Stimulated activated CD4-positive, alpha-beta T cell treated with anti-CD3 and anti-CD28 coated beads, Interleukin-15, amount 100 ng/mL, for 1 hour (primary cell): ENCODE results near the gene HK2.

Source experiments
- DNase-seq, 2 donors: peaks; one replicate each; pipeline ENCODE4 v3.0.0-alpha.2; 2020; ENCODE audit warnings: low read depth in 1 of 2, low spot score in 1 of 2

HK2 gene

GRCh38 chr2:74857215-74857614 is 23.3 kb downstream of the HK2 start:
- no peak for DNase-seq

GRCh38 chr2:74857725-74858124 is 23.8 kb downstream of the HK2 start:
- DNase-seq = no peak

- DNase-seq = no peak
These were observed 24.4 kb downstream of the HK2 start for GRCh38 chr2:74858281-74858680.

GRCh38 chr2:74860079-74860478 is 26.2 kb downstream of the HK2 start:
- DNase-seq = no peak

GRCh38 chr2:74860521-74860920 is 26.6 kb downstream of the HK2 start:
- no peak for DNase-seq

GRCh38 chr2:74861531-74861930 is 27.6 kb downstream of the HK2 start:
- DNase-seq = no peak

GRCh38 chr2:74862020-74862964 is 28.4 kb downstream of the HK2 start:
- no peak for DNase-seq

GRCh38 chr2:74863802-74864248 is 29.9 kb downstream of the HK2 start:
- DNase-seq = no peak

- DNase-seq = no peak
These were observed 31.1 kb downstream of the HK2 start for GRCh38 chr2:74864728-74865722.

- DNase-seq = no peak
These were observed 32.1 kb downstream of the HK2 start for GRCh38 chr2:74865770-74866674.

- no peak for DNase-seq
These were observed 34.1 kb downstream of the HK2 start for GRCh38 chr2:74867841-74868658.

GRCh38 chr2:74869517-74869916 is 35.6 kb downstream of the HK2 start:
- no peak for DNase-seq

- no peak for DNase-seq
These were observed 37.0 kb downstream of the HK2 start for GRCh38 chr2:74870951-74871350.

GRCh38 chr2:74871414-74871813 is 37.5 kb downstream of the HK2 start:
- DNase-seq = no peak

- no peak for DNase-seq
These were observed 38.5 kb downstream of the HK2 start for GRCh38 chr2:74872389-74872836.

GRCh38 chr2:74873012-74873665 is 39.2 kb downstream of the HK2 start:
- no peak for DNase-seq

- no peak for DNase-seq
These were observed 40.0 kb downstream of the HK2 start for GRCh38 chr2:74873678-74874640.
